ENCODE data around the gene GPR171. TPM values are rescaled to one million over a fixed set of nuclear protein-coding genes. Genes with fewer than 3 reads are reported as not detected.

Gene GPR171
- total RNA-seq, 1 experiment from 2014 or later: not detected

GRCh38 chr3:151219056-151219455, 16.0 kb upstream of the GPR171 start:
- Histone ChIP-seq H3K9me3 (ENCODE audit: control insufficient read depth, insufficient read depth, low read depth, low read length) (no peaks in the 10 kb centered on the region), H3K4me1 (ENCODE audit: control insufficient read depth, insufficient read depth, low read length) (no peaks in the 10 kb centered on the region), H3K4me3 (ENCODE audit: low read depth in 2 of 2, low read length in 2 of 2) (no peak overlapping the region), H3K36me3 (ENCODE audit: control insufficient read depth, insufficient read depth, low read length) (no peaks in the 10 kb centered on the region), H3K27ac (ENCODE audit: low read length) (no peak overlapping the region), H3K27me3 (ENCODE audit: control insufficient read depth, insufficient read depth, low read length) (no peaks in the 10 kb centered on the region)
- POLR2A ChIA-PET: no interaction called here
- CTCF ChIA-PET: no interaction called here
- in situ Hi-C loops (cut with HindIII; ENCODE audit: low pct_unique_long_range_greater_than_20kb, low sequenced_read_pairs): no loop called here
- ATAC-seq (peak; percentile 70), DNase-seq (ENCODE audit: low read depth, low spot score) (no peak)
- TF ChIP-seq TCF7L2 (IDR thresholded peaks at IDR 0.05; ENCODE audit: low read depth, low read length): no peak
- TF ChIP-seq SIN3A (IDR thresholded peaks at IDR 0.05; ENCODE audit: borderline replicate concordance, insufficient read depth, low read depth, low read length): no peak
- no peak for TF ChIP-seq CTCF (IDR thresholded peaks at IDR 0.05)
- TF ChIP-seq POLR2AphosphoS5 (IDR thresholded peaks at IDR 0.05; ENCODE audit: low read depth, low read length): no peak
- intact Hi-C loops (cut with micrococcal nuclease; ENCODE audit: unreplicated experiment): no loop called here
- BruUV-seq (replicated peaks): no TSS peak

DNA sequence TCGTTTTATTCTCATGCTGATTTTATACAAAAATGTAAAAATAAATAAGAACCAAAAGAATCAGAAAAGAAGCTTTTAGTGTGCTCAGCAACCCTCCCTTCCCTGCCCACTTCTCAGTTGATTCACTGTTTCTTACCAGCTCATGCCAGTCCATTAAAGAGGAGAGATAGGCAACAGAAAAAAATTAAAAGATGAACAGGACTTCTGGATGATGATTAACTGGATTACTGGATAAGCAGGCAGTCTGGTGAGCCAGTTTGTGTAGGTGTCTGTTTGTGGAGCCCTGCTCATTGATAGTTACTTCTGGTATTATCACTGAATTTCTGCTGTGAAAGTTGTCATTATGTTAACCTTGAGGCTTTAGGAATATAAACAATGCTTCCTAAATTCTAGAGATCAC, 15.1 kb upstream of the GPR171 start:
- Histone ChIP-seq H3K36me3 (ENCODE audit: control insufficient read depth, insufficient read depth, low read length) (no peaks in the 10 kb centered on the region), H3K4me3 (ENCODE audit: low read depth in 2 of 2, low read length in 2 of 2) (no peak overlapping the region), H3K27ac (ENCODE audit: low read length) (no peak overlapping the region), H3K4me1 (ENCODE audit: control insufficient read depth, insufficient read depth, low read length) (no peaks in the 10 kb centered on the region), H3K9me3 (ENCODE audit: control insufficient read depth, insufficient read depth, low read depth, low read length) (no peaks in the 10 kb centered on the region), H3K27me3 (ENCODE audit: control insufficient read depth, insufficient read depth, low read length) (no peaks in the 10 kb centered on the region)
- CTCF ChIA-PET: no interaction called here
- intact Hi-C loops (cut with micrococcal nuclease; ENCODE audit: unreplicated experiment) (no loop called here), in situ Hi-C loops (cut with HindIII; ENCODE audit: low pct_unique_long_range_greater_than_20kb, low sequenced_read_pairs) (no loop called here)
- DNase-seq (ENCODE audit: low read depth, low spot score) (no peak), ATAC-seq (no peak)
- POLR2A ChIA-PET: interaction anchor here (0.6 kb wide), 1 partner anchor 366 kb away, joined by 3 read pairs; no protein-coding TSS in a partner anchor
- BruUV-seq (replicated peaks): no TSS peak
- TF ChIP-seq TCF7L2 (IDR thresholded peaks at IDR 0.05; ENCODE audit: low read depth, low read length) (no peak), SIN3A (IDR thresholded peaks at IDR 0.05; ENCODE audit: borderline replicate concordance, insufficient read depth, low read depth, low read length) (no peak), POLR2AphosphoS5 (IDR thresholded peaks at IDR 0.05; ENCODE audit: low read depth, low read length) (no peak), CTCF (IDR thresholded peaks at IDR 0.05) (no peak), REST (IDR thresholded peaks at IDR 0.05; ENCODE audit: insufficient read depth in 1 of 2, low read depth in 2 of 2, low read length in 1 of 2) (no peak)
